Mesothelial cell of epicardium (in vitro differentiated cells): ENCODE results near the gene ST8SIA6. TPM values are rescaled to one million over a fixed set of nuclear protein-coding genes. Genes with fewer than 3 reads are reported as not detected.

Source experiments
- DNase-seq, 2 experiments: peaks; one replicate each; pipeline ENCODE4 v3.0.0; 2021; ENCODE audit warnings: low spot score in 2 of 2; ENCODE audit not compliant: unreplicated experiment in 2 of 2
- H3K27ac Mint-ChIP-seq: 2 replicates; pipeline ENCODE4 v1.8.0; 2021; ENCODE audit warnings: mixed read lengths
- H3K27me3 Mint-ChIP-seq: 2 replicates; pipeline ENCODE4 v1.8.0; 2021; ENCODE audit warnings: low read depth, mixed read lengths
- H3K36me3 Mint-ChIP-seq: 2 replicates; pipeline ENCODE4 v1.8.0; 2021; ENCODE audit warnings: mixed read lengths
- H3K4me1 Mint-ChIP-seq: 2 replicates; pipeline ENCODE4 v1.8.0; 2021; ENCODE audit warnings: mixed read lengths
- H3K4me3 Mint-ChIP-seq: 2 replicates; pipeline ENCODE4 v1.8.0; 2021; ENCODE audit warnings: mild to moderate bottlenecking, moderate library complexity, mixed read lengths
- H3K9me3 Mint-ChIP-seq: 2 replicates; pipeline ENCODE4 v1.8.0; 2021; ENCODE audit warnings: mixed read lengths
- total RNA-seq: library from RNA; stranded (reverse); gene quantifications from 3 replicates; pipeline ENCODE4 v1.2.1, GENCODE V29; 2021
- TF ChIP-seq, protein P1 (sequence below): fragments of 200-600 bp; sonication (generic); IDR thresholded peaks from one replicate; pipeline ENCODE4 v1.5.0; 2021; ENCODE audit warnings: antibody characterized with exemption; ENCODE audit not compliant: unreplicated experiment

Gene ST8SIA6
- total RNA-seq, 1 donor from 2014 or later: 1.4 TPM

DNA sequence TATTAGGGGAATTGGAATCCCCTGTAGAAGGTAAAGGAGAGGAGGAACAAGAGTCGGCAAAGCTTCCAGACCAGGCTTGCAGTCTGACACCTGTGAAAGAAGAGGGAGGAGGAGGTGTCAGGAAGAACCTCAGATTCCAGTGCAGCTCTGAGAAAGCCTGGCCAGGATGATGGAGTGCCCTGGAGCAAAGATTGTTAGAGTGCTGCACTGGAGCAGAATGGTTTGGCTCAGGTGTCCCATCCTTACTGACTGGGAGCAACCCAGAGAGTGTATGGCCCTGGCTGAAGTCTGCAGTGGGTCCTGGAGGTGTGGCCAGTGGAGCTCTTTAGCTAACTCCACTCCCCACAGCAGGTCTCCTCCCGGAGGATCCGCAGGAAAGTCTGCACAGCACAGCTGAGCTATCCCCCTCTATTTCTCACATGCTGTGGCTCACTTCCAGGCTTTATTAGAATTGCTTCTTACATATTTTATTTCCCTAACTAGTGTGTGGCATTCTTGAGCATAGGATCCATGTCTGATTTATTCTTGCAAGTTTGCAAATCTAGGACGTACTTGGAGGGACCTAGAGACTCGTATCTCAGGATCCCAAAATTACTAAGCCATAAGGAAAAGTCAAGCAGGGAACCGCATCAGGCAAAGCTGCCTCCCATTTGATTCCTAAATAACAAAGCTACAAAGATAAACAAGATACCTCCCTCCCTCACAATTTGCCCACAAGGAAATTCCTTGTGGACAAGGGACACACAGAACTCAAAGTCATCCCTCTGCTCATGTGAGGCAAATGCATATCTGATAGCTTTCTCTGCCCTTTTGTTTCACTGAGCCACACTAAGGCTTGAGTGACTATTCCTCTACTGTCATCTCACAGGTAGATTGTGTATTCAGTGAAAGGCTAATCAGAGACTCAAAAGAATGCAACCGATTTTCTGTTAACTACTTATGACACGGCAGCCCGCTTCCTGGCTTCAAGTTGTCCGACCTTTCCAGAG lies 167.5 kb downstream of the ST8SIA6 start:
- peaks cover 3% of the 10 kb centered on the region for H3K36me3 Mint-ChIP-seq
- H3K4me3 Mint-ChIP-seq: no peak overlapping the region
- TF ChIP-seq, protein P1, sequence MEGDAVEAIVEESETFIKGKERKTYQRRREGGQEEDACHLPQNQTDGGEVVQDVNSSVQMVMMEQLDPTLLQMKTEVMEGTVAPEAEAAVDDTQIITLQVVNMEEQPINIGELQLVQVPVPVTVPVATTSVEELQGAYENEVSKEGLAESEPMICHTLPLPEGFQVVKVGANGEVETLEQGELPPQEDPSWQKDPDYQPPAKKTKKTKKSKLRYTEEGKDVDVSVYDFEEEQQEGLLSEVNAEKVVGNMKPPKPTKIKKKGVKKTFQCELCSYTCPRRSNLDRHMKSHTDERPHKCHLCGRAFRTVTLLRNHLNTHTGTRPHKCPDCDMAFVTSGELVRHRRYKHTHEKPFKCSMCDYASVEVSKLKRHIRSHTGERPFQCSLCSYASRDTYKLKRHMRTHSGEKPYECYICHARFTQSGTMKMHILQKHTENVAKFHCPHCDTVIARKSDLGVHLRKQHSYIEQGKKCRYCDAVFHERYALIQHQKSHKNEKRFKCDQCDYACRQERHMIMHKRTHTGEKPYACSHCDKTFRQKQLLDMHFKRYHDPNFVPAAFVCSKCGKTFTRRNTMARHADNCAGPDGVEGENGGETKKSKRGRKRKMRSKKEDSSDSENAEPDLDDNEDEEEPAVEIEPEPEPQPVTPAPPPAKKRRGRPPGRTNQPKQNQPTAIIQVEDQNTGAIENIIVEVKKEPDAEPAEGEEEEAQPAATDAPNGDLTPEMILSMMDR: no peak
- peaks cover 19% of the 10 kb centered on the region for H3K9me3 Mint-ChIP-seq
- H3K4me1 Mint-ChIP-seq: peaks cover 12% of the 10 kb centered on the region
- H3K27ac Mint-ChIP-seq: no peak overlapping the region
- peaks cover 22% of the 10 kb centered on the region for H3K27me3 Mint-ChIP-seq
- DNase-seq: no peak

DNA sequence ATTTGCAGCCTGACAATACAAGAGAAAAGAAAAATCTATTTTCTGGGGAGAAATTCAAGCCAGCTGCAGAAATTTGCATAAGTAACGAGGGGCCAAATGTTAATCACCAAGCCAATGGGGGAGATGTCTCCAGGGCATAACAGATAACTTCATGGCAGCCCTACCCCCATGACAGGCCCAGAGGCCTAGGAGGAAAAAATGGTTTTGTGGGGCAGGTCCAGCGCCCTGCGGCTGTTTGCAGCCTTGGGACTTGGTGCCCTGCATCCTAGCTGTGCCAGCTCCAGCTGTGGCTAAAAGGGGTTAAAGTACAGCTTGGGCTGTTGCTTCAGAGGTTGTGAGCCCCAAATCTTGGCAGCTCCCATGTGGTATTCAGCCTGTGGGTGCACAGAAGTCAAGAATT lies 172.1 kb downstream of the ST8SIA6 start:
- Mint-ChIP-seq H3K36me3 (peaks cover 6% of the 10 kb centered on the region), H3K4me1 (peaks cover 5% of the 10 kb centered on the region), H3K27me3 (peaks cover 4% of the 10 kb centered on the region), H3K9me3 (peaks cover 51% of the 10 kb centered on the region), H3K27ac (no peak overlapping the region), H3K4me3 (no peak overlapping the region)
- DNase-seq: no peak
- TF ChIP-seq, protein P1: no peak

DNA sequence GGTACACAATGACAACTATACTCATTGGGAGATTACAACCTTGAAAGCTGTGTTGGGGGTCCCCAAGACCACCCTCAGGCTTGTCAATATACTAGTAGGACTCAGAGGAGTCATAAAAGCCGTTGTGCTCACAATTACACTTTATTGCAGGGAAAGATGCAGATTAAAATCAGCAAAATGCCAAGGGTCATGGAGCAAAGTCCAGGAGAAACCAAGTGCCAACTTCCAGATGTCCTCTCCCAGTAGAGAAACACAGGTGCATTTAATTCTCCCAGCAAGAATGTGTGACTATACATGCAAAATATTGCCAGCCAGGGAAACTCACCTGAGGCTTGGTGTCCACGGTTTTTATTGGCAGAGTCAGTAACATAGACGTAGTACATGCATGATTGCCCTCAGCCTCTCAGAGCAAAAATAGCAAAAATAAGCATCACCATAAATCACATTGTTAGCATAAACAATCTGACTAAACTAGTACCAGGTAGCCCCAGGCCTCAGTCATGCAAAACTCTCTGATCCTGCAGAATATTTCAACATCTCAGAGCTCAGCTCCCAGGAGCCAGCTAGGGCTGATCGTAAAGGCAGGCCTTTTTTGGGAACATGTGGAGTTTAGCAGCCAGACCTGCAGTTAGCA lies 175.7 kb downstream of the ST8SIA6 start:
- H3K4me3 Mint-ChIP-seq: no peak overlapping the region
- DNase-seq: no peak
- H3K36me3 Mint-ChIP-seq: peaks cover 6% of the 10 kb centered on the region
- H3K9me3 Mint-ChIP-seq: peaks cover 58% of the 10 kb centered on the region
- TF ChIP-seq, protein P1: no peak
- H3K4me1 Mint-ChIP-seq: no peaks in the 10 kb centered on the region
- no peaks in the 10 kb centered on the region for H3K27me3 Mint-ChIP-seq
- H3K27ac Mint-ChIP-seq: no peak overlapping the region

DNA sequence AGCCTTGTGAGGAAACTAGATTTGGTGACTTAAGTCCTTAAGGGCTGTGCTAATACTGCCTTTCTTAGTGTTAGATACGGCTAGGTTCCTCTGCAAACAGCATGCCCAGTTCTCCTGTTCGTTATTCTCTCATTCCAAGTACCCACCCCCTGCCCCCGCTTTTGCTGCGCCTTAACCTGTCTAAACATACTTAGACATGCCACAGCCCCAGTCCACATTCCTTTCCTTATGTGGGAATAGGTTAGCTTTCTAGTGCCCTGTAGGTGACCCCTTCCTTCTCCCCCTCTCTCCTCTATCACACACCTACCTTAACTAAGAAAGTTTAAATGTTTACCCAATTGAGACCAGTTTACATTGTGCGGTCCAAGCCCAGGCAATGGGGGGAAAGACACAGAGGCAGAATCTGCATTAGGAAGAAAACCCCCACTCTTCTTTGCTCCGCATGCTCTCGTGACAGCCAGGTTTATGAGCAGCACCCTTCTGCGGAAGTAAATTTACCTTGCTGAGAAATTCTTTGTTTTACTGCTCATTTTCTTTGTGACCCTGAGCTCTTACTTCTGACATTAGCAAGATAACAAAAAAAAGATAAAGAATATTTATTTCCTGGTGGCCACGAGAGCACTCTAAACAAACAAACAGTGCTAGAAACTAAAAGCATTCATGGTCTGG lies 177.5 kb downstream of the ST8SIA6 start:
- DNase-seq: no peak
- H3K9me3 Mint-ChIP-seq: peaks cover 47% of the 10 kb centered on the region
- no peaks in the 10 kb centered on the region for H3K4me1 Mint-ChIP-seq
- H3K27me3 Mint-ChIP-seq: no peaks in the 10 kb centered on the region
- H3K27ac Mint-ChIP-seq: no peak overlapping the region
- TF ChIP-seq, protein P1: no peak
- no peak overlapping the region for H3K4me3 Mint-ChIP-seq
- peaks cover 3% of the 10 kb centered on the region for H3K36me3 Mint-ChIP-seq

DNA sequence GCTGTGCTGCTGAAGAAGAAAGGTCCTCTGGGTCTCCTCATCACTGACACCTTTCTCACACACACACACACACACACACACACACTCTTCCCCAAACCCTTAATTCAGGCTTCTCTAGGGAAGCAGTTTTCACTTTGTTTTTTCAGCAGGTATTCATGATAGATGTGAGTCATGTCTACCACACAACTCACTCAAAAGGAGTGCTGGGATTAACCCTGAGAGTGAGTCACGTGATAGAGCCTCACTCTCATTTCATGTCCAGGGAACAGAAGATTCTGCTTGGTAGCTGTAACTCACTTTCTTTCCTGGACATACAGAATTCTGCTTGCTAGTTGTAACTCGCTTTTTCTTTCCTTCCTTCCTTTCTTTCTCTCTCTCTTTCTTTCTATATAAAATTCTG lies 181.0 kb downstream of the ST8SIA6 start:
- Mint-ChIP-seq H3K36me3 (no peaks in the 10 kb centered on the region), H3K27me3 (peaks cover 2% of the 10 kb centered on the region), H3K27ac (no peak overlapping the region), H3K4me1 (peaks cover 2% of the 10 kb centered on the region), H3K9me3 (peaks cover 21% of the 10 kb centered on the region), H3K4me3 (no peak overlapping the region)
- TF ChIP-seq, protein P1: no peak
- no peak for DNase-seq
